Activated CD8-positive, alpha-beta memory T cell treated with anti-CD3 and anti-CD28 coated beads, Interleukin-2, amount 50 U/mL, for 24 hours (primary cell): ENCODE data around the gene NIT2.
A peak's percentile ranks its signal among the peaks of the same experiment; 100 is the strongest.

Experiments
- DNase-seq: peaks from one replicate; pipeline ENCODE4 v3.0.0-alpha.2; 2020; ENCODE audit errors: extremely low read depth

Gene NIT2

DNA sequence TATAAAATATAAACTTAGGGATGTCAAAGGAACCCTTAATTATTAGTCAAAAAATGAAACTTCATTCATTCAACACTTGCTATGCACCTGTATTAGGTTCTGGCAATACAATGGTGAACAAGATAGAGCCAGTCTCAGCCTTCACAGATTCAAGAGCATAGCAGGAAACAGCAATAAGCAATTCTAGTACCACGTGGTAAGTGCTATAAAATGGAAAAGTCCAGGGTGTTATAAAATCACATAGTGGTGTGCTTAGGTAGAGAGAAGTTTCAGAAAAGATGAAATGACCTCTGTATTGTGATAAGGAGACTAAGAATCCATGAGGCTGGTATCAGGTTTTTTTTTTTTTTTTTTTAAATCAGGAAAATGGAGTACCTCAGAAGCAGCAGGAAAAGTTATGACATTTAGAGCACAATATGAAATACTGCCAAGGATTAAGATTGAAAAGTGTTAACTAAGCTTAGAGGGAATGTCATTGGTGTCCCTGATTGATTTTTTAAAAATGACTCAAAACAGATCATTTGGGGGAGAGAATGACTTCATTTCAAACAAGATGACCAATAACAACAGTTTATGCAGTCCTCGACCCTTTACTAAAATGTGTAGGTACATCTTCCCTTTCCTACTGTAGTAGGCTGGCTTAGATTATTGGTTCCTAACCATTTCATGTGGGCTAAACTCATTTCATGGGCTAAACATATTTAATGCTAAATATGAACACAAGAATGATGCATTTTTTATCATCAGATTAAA is 61.3 kb downstream of the NIT2 start:
- DNase-seq, result no peak

DNA sequence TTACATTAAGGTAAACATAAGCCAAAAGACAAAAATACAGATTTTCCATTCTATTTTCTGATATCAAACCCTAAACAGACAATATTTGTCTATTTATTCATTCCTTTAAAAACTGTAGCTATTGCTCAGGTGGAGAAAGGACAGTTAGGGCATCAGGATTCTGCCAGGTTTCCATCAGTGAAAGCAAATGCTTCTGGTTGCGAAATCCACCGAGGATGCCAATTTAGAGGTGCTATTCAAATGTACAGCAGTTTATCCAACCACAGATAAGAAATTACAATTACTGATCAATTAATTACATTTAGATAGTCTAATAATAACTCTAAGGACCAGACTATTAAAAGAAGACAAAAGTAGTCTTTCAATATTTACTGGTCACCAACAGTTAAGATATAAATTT is 62.4 kb downstream of the NIT2 start:
- DNase-seq, result no peak

DNA sequence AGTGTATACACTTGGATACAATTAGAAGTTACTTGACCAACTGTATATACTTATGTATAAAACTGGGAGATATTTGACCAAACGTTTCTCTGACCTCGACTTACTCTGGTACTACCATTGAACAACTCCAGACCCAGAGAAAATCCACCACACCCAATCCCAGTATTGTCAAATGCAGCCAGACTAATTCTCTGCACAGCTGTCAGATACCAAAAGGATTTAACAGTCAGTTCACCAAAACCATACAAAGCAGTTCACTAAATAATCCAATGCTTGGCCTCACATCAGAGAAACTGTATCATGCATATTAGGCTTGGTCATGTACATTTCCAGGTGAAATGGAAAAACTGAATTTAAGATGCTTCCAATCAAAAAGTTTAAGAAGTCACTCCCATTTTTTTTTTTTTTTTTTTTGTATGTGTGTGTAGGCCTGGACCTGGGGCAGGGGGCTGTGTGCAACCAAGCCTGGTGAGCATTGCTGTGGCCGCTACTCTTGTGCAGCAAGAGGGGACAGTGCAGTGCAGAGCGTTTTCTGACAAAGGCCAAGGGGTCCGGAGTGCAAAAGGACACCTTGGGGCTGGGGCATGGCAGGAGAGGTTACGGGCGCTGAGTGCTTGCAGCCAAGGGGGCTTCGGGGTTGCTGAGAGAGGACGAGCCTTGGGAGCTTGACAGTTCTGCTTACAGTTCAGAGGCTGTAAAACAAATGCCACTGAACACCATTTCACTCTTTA is 64.9 kb downstream of the NIT2 start:
- DNase-seq, result no peak

DNA sequence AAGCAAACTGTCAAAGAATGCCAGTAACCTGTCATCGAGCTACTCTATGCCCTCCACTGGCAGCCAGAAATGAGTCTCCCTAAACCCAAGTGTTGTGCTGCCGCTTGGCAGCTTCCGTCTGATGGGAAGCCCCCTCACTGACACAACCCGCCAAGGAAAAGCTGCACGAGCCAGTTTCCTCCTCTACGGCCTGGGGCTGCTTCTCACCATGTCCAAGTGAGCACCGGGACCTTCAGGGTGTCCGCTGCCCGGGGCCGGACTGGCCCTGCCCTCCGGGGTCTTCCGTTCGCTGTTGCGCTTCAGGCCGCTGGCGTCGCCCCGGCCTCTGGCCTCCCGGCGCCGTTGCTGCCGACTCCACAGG is 65.8 kb downstream of the NIT2 start:
- peak; percentile 13 for DNase-seq

DNA sequence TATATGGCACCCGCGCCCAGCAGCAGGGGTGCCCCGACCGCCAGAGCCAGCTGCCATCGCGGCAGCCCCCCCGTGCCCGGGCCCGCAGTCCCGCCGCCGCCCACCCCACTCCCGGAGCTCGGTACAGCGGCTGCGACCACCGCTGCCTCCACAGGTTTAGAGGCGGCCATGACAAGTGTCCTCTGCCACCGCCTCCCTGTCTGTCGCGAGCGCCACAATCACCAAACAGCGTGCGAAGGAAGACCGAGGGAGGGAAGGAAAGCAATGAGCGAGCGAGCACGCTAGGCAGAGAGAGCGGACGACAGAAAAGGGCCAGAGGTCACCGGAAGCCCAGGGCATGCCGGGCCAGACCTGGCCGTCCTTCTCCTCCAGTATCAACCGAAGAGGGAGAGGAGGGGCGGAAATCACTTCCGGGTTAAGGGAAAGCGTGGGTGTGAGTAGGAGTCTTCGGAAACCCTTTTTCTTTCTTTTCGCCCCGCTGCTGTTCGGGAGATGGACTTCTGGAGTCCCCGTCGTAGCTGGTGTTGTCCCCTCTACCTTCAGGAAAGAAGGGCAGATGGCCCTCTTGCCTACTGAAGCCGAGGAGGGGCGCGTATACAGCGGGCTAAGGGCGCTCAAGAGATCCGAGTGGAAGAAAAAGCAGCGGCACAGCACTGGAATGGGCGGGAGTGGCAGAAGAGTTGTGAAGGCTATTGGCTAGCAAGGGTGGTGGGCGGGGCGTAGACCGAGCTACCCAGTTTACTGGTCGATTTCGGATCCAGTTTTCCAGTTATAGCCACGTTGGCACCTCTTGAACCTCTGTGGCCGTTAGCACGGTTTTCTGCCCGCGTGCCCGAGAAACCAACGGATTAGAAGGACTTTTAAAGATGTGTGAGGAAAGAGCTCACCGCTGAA is 66.5 kb downstream of the NIT2 start, which contains the start of the genes LNP1 and TOMM70:
TSS of gene LNP1 (plus strand) at position 760 of the 894 bp plus-strand sequence. CDS start 28,191 bp downstream, outside the sequence.
TSS of gene TOMM70 (minus strand) at position 310 of the 894 bp plus-strand sequence. CDS start at position 170, 140 bp downstream.
- peak; percentile 88 for DNase-seq

DNA sequence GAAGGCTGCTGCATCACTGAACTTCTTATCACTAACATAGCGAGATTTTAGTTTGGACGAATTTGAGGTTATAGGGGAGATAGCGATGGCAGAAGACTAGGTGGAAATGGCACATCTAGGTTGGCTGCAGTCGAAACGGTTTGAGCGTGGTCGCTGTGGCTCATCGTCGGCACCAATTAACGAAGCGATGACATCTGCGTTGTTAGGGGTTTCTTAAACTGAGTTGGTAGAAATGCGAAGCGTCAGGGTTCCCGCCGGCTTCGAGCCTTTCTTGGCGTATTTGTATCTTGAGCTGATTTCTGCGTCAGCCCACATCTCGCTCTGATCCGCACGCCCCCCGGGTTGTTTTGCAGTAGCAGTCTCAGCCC is 67.1 kb downstream of the NIT2 start:
- DNase-seq, result peak; percentile 15

DNA sequence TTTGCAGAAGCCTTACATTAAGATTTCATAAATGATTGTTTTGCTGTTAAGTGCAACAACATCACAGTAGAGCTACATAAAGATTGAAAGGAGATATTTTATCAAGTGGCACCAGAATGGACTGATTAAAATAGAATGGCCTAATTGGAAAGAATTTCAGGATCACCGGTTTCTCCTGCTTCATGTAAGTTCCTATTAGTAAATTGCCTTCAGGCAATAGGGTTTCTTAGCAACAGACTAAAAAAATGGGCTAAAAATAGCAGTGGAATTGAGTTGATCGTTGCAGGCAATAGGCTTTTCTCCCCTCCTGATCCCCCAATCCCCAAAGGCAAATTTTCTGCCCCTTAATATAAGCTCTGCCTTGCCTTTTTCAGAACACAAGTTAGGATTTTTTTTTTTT is 67.7 kb downstream of the NIT2 start:
- no peak for DNase-seq

DNA sequence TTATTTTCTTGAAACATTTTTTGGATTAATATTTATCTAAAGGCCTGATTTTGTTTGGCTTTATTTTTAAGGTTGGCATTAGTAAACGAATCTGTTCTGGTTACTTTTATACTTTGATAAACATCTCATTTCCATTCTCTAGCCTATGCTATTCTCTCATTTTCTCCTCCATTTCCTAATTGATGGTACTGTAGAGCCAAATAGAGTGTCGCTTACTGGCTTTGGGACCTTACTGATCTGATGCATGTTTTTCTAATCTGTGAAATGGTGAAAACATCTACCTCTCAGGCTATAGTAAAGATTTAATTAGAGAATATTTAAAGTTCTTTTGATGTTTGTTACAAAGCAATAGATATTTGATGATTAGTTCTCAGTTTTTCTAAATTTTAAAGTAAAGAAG is 68.3 kb downstream of the NIT2 start:
- DNase-seq, result no peak

DNA sequence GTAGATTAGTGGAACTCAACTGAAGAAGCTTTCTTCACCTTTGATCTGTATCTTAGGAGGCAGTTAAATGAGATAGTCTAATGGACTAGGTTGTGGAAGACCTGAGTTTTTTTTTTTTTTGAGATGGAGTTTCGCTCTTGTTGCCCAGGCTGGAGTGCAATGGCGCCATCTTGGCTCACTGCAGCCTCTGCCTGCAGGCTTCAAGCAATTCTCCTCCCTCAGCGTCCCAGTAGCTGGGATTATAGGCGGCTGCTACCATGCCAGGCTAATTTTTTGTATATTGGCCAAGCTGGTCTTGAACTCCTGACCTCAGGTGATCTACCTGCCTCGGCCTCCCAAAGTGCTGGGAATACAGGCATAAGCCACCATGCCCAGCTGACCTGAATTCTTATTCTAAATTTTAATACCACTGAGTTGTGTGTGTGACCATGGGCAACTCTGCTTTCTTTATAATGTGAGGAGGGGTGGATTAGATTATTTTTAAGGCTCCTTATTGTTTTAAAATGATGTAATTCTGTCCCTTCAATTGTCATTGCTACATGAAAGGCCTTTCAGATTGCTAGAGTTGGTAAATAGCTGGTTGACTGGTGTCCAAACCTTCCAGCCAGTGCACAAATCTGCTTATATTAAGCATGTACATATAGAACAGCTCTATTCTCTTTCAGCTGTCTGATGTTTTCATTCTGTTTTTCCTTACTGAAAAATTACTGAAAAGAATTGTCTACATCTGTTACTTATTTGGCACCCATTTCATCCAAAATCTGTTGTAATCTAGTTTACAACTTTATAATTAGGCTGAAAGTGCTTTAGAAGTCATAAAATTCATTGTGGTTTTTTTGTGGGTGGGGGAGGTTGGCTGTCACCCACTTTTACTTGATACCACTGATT is 69.0 kb downstream of the NIT2 start:
- DNase-seq, result no peak

DNA sequence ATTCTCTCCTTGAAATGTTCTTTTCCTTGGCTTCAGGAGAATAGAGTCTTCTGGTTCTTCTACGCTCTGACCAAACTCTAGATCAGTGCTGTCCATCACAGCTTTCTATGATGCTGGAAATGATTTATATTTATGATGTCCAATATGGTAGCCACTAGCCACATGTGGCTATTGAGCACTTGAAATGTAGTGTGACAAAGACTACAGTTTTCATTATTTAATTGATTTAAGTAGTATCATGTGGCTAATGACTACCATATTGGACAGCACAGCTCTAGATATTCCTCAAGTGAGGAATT is 69.6 kb downstream of the NIT2 start:
- no peak for DNase-seq

DNA sequence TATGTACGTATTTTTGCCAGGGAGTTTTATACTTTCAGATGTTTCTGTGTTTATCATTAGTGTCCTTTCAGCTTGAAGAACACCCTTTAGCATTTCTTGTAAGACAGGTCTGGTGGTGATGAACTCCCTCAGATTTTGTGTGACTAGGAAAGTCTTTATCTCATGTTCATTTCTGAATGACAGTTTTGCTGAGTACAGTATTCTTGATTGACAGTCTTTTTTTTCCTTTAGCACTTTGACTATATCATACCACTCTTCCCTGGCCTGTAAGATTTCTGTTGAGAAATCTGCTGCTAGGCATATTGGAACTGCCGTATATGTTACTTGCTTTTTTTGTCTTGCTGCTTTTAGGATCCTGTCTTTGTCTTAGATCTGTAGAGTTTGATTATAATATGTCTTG is 72.6 kb downstream of the NIT2 start:
- no peak for DNase-seq

DNA sequence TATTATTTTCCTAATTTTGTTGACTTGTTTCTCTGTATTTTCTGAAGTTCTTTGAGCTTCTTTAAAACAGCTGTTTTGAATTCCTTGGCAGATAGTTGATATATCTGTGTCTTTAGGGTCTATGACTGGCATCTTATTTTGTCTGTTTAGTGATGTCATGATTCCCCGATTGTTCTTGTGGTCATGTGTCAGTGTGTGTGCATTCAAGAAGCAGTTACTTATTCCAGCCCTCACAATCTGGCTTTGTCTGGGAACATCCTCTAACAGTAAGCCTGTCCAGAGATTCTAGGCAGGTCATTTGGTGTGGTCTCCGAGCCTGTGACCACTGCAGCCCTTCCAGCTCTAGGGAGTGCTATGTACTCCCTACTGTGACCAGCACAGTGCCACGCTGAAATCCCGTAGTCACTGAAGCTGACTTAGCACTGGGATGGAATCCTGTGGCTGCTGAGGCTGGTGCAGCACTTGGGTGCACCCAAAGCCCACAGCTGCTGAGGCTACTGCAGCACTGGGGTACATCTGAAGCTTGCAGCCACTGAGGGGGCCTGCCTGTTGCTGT is 73.5 kb downstream of the NIT2 start:
- no peak for DNase-seq
